ENCODE results near the gene DIAPH3.

GRCh38 chr13:59643364-59643841 lies 520.3 kb downstream of the DIAPH3 start:
- no peak for TF ChIP-seq POLR2A (IDR thresholded peaks at IDR 0.05)
- TF ChIP-seq CTCF (IDR thresholded peaks at IDR 0.05), result no peak

Measured in lower leg skin (tissue), 3 donors.